ENCODE measurements around the gene DCAF6. TPM values are rescaled to one million over a fixed set of nuclear protein-coding genes. Genes with fewer than 3 reads are reported as not detected.

The DCAF6 gene
- total and polyA plus RNA-seq, 12 donors: 49.0 to 226 (median 197) TPM

DNA sequence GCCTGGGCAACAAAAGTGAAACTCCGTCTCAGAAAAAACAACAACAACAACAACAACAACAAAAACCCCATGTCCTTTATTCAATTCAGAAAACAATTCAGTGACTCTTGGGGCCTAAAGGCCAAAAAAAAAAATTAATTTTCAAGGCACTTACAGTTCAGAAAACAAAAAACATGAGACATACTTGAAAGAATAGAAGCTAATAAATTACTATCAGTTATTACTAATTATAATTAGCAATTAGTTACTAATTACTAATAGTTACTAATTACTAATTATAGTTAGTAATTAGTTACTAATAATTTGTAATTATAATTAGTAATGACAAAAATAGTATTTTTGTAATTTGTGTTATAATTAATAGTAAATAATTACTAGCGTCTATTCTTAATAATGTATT is 57.2 kb downstream of the DCAF6 start:
- peaks cover 0 to 25% (median 6%) of the 10 kb centered on the region in 9 donors for H3K4me1 ChIP-seq
- H3K36me3 ChIP-seq: peaks cover 0 to 82% (median 6%) of the 10 kb centered on the region in 9 donors
- H3K9me3 ChIP-seq: no peaks in the 10 kb centered on the region
- H3K27me3 ChIP-seq: no peaks in the 10 kb centered on the region
- DNase-seq: no peak
- no peak overlapping the region for H3K27ac ChIP-seq
- TF ChIP-seq, protein P1, sequence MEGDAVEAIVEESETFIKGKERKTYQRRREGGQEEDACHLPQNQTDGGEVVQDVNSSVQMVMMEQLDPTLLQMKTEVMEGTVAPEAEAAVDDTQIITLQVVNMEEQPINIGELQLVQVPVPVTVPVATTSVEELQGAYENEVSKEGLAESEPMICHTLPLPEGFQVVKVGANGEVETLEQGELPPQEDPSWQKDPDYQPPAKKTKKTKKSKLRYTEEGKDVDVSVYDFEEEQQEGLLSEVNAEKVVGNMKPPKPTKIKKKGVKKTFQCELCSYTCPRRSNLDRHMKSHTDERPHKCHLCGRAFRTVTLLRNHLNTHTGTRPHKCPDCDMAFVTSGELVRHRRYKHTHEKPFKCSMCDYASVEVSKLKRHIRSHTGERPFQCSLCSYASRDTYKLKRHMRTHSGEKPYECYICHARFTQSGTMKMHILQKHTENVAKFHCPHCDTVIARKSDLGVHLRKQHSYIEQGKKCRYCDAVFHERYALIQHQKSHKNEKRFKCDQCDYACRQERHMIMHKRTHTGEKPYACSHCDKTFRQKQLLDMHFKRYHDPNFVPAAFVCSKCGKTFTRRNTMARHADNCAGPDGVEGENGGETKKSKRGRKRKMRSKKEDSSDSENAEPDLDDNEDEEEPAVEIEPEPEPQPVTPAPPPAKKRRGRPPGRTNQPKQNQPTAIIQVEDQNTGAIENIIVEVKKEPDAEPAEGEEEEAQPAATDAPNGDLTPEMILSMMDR (IDR thresholded peaks at IDR 0.05): no peak
- intact Hi-C loops (cut with DNase I): no loop called here
- no peak for ATAC-seq
- H3K4me3 ChIP-seq: no peak overlapping the region
- 97 to 100% methylated on average over 2 of the region's 2 CpGs for WGBS, 2 donors

DNA sequence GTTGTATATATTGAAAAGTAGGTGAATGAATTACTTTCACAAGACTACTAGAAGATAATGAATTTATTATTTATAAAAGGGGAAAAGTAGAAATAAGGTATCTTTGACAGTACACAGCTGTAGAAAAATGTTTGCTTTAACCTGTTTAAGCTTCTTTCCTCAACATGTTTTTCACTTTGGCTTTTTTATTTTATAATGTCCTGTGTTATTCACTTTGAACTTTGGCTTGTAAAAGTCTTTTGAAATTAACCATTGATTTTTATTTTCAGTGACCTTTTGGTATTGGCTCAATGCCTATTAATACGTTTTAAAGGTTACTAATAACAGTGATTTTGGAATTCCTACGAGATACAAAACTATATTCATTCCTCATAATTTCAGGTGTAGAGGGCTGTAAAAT is 58.1 kb downstream of the DCAF6 start:
- intact Hi-C loops (cut with DNase I): no loop called here
- H3K27ac ChIP-seq: peak overlapping the region in 4 of 10 donors; percentile 33 to 63 (median 44)
- H3K9me3 ChIP-seq: no peaks in the 10 kb centered on the region
- 65 to 68% methylated on average over 2 of the region's 2 CpGs for WGBS, 2 donors
- peaks cover 0 to 25% (median 10%) of the 10 kb centered on the region in 9 donors for H3K4me1 ChIP-seq
- no peak overlapping the region for H3K4me3 ChIP-seq
- ATAC-seq (no peak), DNase-seq (no peak)
- H3K27me3 ChIP-seq: no peaks in the 10 kb centered on the region
- TF ChIP-seq, protein P1 (IDR thresholded peaks at IDR 0.05): no peak
- peaks cover 0 to 82% (median 6%) of the 10 kb centered on the region in 9 donors for H3K36me3 ChIP-seq

DNA sequence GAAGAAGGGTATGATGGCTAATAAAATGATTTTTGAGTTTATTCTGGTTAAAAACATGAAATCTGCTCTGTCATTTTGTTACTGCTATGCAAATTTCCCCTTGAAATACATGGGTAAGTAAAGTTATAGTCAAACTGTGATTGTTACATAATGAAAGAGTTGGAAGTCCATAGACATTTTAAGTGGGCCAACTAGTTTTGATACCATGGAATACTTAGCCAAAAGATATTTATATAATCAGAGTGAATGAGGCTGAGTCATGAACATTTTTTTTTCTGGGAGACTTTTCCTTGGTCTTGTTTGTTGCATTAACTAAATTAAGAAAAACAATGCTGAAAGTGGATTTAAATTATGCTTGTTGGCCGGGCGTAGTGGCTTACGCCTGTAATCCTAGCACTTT is 58.6 kb downstream of the DCAF6 start:
- ATAC-seq: peak in 6 of 8 donors; percentile 35 to 80 (median 58)
- intact Hi-C loops (cut with DNase I): no loop called here
- H3K4me3 ChIP-seq: no peak overlapping the region
- no peaks in the 10 kb centered on the region for H3K9me3 ChIP-seq
- TF ChIP-seq, protein P1 (IDR thresholded peaks at IDR 0.05): no peak
- H3K36me3 ChIP-seq: peaks cover 0 to 81% (median 6%) of the 10 kb centered on the region in 9 donors
- H3K27me3 ChIP-seq: no peaks in the 10 kb centered on the region
- H3K4me1 ChIP-seq: peaks cover 0 to 25% (median 12%) of the 10 kb centered on the region in 9 donors
- 85 to 100% methylated on average over 3 of the region's 3 CpGs for WGBS, 2 donors
- DNase-seq: no peak
- peak overlapping the region in 5 of 10 donors; percentile 33 to 63 (median 51) for H3K27ac ChIP-seq

DNA sequence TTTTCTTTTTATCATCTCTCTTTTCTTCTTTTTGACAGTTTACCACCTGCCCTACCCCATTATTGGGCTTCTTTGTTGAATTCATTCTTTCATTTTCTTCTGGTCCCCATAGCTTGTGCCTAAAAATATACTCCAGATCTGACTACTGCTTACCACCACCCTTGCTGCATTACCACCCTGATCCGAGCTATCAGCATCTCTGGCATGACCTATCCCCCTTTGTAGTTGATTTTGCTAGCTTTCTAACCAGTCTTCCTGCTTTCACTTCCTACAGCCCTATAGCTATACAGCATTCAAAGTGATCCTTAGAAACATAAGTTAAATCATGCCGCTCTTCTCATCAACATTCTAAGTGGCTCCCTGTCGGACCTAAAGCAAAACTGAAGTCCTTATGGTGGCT is 59.8 kb downstream of the DCAF6 start:
- WGBS, 2 donors: 89 to 91% methylated on average over 3 of the region's 3 CpGs
- no peak for DNase-seq
- Histone ChIP-seq H3K27ac (peak overlapping the region in 2 of 10 donors; percentile 3 to 7), H3K4me3 (no peak overlapping the region), H3K27me3 (no peaks in the 10 kb centered on the region), H3K9me3 (no peaks in the 10 kb centered on the region), H3K4me1 (peaks cover 0 to 25% (median 12%) of the 10 kb centered on the region in 9 donors), H3K36me3 (peaks cover 0 to 74% (median 6%) of the 10 kb centered on the region in 9 donors)
- ATAC-seq: peak in 2 of 8 donors; percentile 38 to 41
- TF ChIP-seq, protein P1 (IDR thresholded peaks at IDR 0.05): no peak
- intact Hi-C loops (cut with DNase I): no loop called here

Measured in heart right ventricle (tissue), 16 donors.